Mononuclear cell (primary cell): ENCODE measurements around the gene USPL1. TPM values are rescaled to one million over a fixed set of nuclear protein-coding genes. Genes with fewer than 3 reads are reported as not detected.
"Not testable (repeated sequence)": the region's sequence is repeated elsewhere in the genome, so short reads cannot be mapped to it uniquely, and the experiment has no call there.

ENCODE experiments used
- H3K27me3 ChIP-seq: 2 replicates; pipeline ENCODE4 v1.6.0; 2011; ENCODE audit warnings: low read length, control low read depth; ENCODE audit not compliant: insufficient read depth
- H3K4me1 ChIP-seq: 2 replicates; pipeline ENCODE4 v1.5.1; 2011; ENCODE audit warnings: mild to moderate bottlenecking, low read length, control low read depth; ENCODE audit not compliant: insufficient read depth
- H3K4me3 ChIP-seq: 2 replicates; pipeline ENCODE4 v1.5.1; 2011; ENCODE audit warnings: mild to moderate bottlenecking, low read length, moderate library complexity
- H3K9me3 ChIP-seq: 2 replicates; pipeline ENCODE4 v1.5.1; 2011; ENCODE audit warnings: low read depth, mild to moderate bottlenecking, control low read depth, low read length
- total RNA-seq: library from RNA; depleted of rRNA; stranded (reverse); fragments of >200 nt; gene quantifications from one replicate; pipeline ENCODE4 v1.2.3, GENCODE V29; 2012

Gene USPL1
- total RNA-seq, 1 donor: 90.4 TPM

DNA sequence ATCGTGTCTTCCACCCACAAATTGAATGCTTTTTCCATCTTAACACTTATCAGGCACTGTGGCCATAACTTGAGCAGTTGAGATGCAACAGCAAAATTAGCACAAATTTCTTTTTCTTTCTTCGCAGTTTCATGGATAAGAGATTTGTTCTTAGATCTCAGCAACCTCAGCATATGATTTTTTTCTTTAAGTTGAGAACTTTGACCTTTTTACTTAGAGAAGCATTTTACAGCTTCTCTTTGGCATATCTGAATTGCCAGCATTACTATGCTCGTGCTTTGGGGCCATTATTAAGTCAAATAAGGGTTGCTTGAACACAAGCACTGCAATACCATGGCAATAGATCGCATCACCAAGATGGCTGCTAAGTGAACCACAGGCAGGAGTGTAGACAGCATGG, 16.1 kb downstream of the USPL1 start:
- no peak overlapping the region for H3K4me3 ChIP-seq
- no peaks in the 10 kb centered on the region for H3K27me3 ChIP-seq
- no peaks in the 10 kb centered on the region for H3K9me3 ChIP-seq
- peaks cover 10% of the 10 kb centered on the region for H3K4me1 ChIP-seq

- Histone ChIP-seq H3K9me3 (no peaks in the 10 kb centered on the region), H3K4me3 (no peak overlapping the region), H3K27me3 (no peaks in the 10 kb centered on the region), H3K4me1 (peaks cover 6% of the 10 kb centered on the region)
Measured at GRCh38 chr13:30634838-30635237, 17.1 kb downstream of the USPL1 start.

DNA sequence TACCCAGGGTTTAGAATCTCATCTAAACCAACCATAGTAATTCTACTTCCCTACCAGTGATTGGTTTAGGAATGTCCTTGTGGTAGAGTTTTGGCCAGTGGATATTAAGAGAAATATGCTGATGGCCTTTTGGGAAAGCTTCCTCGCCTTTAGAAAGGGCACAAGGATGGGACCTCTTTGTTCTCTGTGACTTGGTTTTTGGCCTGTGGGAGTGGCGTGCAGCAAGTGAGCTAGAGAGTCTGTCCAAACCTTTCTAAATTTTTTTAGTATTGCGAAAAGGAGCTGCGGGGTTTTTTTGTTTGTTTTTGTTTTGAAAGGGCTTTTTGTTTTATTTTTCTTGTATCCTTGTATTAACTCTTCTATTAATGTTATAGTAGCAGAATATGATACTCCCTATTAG, 20.6 kb downstream of the USPL1 start:
- Histone ChIP-seq H3K27me3 (no peaks in the 10 kb centered on the region), H3K4me3 (no peak overlapping the region), H3K4me1 (peaks cover 6% of the 10 kb centered on the region), H3K9me3 (no peaks in the 10 kb centered on the region)

DNA sequence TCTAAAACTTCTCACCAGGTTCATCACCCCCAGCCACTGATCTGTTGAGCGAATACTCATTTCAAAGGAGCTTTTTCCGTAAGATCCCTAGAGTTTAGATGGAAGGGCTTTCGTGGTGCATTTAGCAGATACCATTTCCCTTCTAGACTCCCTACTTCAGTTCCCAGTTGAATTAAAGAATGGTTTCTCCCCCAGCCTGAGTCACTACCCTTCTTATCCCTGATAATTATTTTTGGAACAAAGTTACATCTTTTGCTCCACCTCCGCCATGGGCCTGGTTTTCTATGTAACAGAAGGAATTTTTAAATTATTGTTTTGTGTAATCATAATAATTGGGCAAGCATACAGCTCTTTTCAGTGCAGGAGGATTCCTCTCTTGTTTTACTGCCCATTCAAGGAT, 22.0 kb downstream of the USPL1 start:
- Histone ChIP-seq H3K27me3 (no peaks in the 10 kb centered on the region), H3K4me1 (peaks cover 6% of the 10 kb centered on the region), H3K4me3 (no peak overlapping the region), H3K9me3 (no peaks in the 10 kb centered on the region)

DNA sequence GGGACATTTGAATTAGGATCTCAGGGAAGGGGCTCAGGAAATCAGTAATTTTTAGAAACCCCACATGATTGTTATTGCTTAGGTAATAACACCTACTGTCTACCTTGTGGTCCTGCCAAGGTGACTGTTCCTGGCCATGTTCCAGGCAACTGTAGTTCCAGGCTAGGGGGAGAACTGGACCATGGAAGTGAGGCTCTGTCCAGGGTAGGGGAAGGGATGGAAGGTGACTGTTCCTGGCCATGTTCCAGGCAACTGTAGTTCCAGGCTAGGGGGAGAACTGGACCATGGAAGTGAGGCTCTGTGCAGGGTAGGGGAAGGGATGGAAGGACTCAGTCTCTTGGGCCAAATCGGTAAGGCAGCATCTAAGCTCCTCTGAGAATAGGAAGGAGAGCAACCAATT, 23.5 kb downstream of the USPL1 start:
- not testable (repeated sequence) for H3K4me3 ChIP-seq, H3K27me3 ChIP-seq, H3K4me1 ChIP-seq, H3K9me3 ChIP-seq

GRCh38 chr13:30645629-30646028, 27.9 kb downstream of the USPL1 start:
- Histone ChIP-seq H3K9me3 (no peaks in the 10 kb centered on the region), H3K4me3 (no peak overlapping the region), H3K4me1 (no peaks in the 10 kb centered on the region), H3K27me3 (no peaks in the 10 kb centered on the region)

- H3K4me1 ChIP-seq: no peaks in the 10 kb centered on the region
- H3K4me3 ChIP-seq: no peak overlapping the region
- no peaks in the 10 kb centered on the region for H3K9me3 ChIP-seq
- no peaks in the 10 kb centered on the region for H3K27me3 ChIP-seq
Measured at GRCh38 chr13:30647420-30647819, 29.7 kb downstream of the USPL1 start.

GRCh38 chr13:30647824-30648521, 30.3 kb downstream of the USPL1 start:
- Histone ChIP-seq H3K27me3 (no peaks in the 10 kb centered on the region), H3K4me3 (no peak overlapping the region), H3K9me3 (no peaks in the 10 kb centered on the region), H3K4me1 (no peaks in the 10 kb centered on the region)

- no peaks in the 10 kb centered on the region for H3K27me3 ChIP-seq
- no peaks in the 10 kb centered on the region for H3K9me3 ChIP-seq
- H3K4me3 ChIP-seq: no peak overlapping the region
- H3K4me1 ChIP-seq: no peaks in the 10 kb centered on the region
Measured at GRCh38 chr13:30648522-30649012, 30.8 kb downstream of the USPL1 start.

DNA sequence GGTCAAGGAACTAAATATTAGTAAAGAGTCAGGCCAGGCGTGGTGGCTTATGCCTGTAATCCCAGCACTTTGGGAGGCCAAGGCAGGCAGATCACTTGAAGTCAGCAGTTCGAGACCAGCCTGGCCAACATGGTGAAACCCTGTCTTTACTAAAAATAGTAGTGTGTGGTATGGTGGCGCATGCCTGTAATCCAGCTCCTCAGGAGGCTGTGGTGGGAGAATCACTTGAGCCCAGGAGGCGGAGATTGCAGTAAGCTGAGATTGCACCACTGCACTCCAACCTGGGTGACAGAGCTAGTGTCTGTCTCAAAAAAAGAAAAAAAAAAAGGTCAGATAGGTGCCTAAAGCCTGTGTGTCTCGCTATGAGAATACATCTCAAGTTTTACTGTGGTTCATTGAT, 33.9 kb downstream of the USPL1 start:
- not testable (repeated sequence) for H3K27me3 ChIP-seq, H3K4me1 ChIP-seq, H3K9me3 ChIP-seq

GRCh38 chr13:30652746-30653386, 35.1 kb downstream of the USPL1 start:
- no peaks in the 10 kb centered on the region for H3K9me3 ChIP-seq
- H3K27me3 ChIP-seq: no peaks in the 10 kb centered on the region
- peaks cover 5% of the 10 kb centered on the region for H3K4me1 ChIP-seq
- H3K4me3 ChIP-seq: no peak overlapping the region

More for the DNA sequence above, 33.9 kb downstream of the USPL1 start:
- H3K4me3 ChIP-seq: not testable (repeated sequence)

DNA sequence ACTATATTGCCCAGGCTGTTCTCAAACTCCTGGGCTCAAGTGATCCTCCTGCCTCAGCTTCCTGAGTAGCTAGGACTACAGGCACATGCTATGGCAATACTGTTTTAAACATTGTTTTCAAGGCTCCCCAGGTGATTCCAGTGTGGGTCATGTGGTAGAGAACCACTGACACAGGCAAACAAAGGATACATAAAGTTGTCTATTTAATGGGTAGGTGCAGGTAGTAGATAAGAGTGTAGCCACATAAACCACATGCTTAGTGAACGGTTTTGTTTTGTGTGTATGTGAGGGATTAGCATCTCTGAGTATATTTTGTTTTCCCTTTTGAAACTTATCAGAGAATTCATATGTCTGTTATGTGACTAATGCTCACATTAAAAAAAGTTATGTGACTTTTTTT, 36.7 kb downstream of the USPL1 start:
- Histone ChIP-seq H3K4me1 (peaks cover 5% of the 10 kb centered on the region), H3K4me3 (no peak overlapping the region), H3K9me3 (no peaks in the 10 kb centered on the region), H3K27me3 (no peaks in the 10 kb centered on the region)

GRCh38 chr13:30656178-30656577, 38.5 kb downstream of the USPL1 start:
- no peaks in the 10 kb centered on the region for H3K9me3 ChIP-seq
- H3K4me3 ChIP-seq: no peak overlapping the region
- H3K4me1 ChIP-seq: peaks cover 10% of the 10 kb centered on the region
- no peaks in the 10 kb centered on the region for H3K27me3 ChIP-seq

GRCh38 chr13:30659980-30660379, 42.3 kb downstream of the USPL1 start:
- Histone ChIP-seq H3K4me3 (no peak overlapping the region), H3K9me3 (no peaks in the 10 kb centered on the region), H3K27me3 (no peaks in the 10 kb centered on the region), H3K4me1 (peaks cover 37% of the 10 kb centered on the region)

DNA sequence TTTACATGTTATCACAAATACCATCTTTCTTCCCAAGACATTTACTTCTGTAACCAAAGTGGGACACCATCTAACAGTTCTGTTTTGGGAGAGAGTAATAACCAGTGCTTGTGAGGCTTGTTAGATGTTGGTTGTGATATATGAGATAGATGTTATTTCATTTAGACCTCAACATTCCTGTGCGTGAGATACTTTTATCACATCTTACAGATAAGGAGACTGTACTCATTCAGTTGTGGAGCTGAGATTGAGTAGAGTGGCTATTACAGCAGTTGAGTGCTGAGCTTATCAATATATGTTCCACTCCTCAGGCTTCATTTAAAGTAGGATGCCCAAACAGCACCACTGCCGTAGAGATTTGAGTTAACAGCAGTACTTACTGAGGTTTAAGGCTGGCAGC, 43.1 kb downstream of the USPL1 start:
- H3K27me3 ChIP-seq: no peaks in the 10 kb centered on the region
- H3K4me3 ChIP-seq: no peak overlapping the region
- no peaks in the 10 kb centered on the region for H3K9me3 ChIP-seq
- H3K4me1 ChIP-seq: peaks cover 44% of the 10 kb centered on the region
